ENCODE results near the gene REV3L. TPM values are rescaled to one million over a fixed set of nuclear protein-coding genes. Genes with fewer than 3 reads are reported as not detected.
"Not testable (repeated sequence)": the region's sequence is repeated elsewhere in the genome, so short reads cannot be mapped to it uniquely, and the experiment has no call there.

Gene REV3L
- total RNA-seq, 1 experiment from 2014 or later = 6.6 TPM

DNA sequence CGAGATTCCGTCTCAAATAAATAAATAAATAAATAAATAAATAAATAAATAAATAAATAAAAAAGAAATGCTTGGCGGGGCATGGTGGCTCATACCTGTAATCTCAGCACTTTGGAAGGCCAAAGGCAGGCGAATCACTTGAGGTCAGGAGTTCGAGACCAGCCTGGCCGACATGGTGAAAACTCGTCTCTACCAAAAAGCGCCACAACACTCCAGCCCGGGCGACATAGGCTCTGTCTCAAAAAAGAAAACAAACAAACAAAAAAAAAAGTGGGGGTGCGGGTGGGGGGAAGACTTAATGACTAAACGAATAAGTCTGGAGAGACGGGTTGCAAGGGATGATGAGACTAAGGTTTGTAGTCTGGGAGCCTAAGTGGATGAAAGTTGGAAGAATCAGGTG lies 225.0 kb downstream of the REV3L start:
- no peak for DNase-seq
- H3K9me3 ChIP-seq = no peaks in the 10 kb centered on the region
- H3K36me3 ChIP-seq = no peaks in the 10 kb centered on the region
- H3K27me3 ChIP-seq = no peaks in the 10 kb centered on the region
- H3K4me3 ChIP-seq = no peak overlapping the region

DNA sequence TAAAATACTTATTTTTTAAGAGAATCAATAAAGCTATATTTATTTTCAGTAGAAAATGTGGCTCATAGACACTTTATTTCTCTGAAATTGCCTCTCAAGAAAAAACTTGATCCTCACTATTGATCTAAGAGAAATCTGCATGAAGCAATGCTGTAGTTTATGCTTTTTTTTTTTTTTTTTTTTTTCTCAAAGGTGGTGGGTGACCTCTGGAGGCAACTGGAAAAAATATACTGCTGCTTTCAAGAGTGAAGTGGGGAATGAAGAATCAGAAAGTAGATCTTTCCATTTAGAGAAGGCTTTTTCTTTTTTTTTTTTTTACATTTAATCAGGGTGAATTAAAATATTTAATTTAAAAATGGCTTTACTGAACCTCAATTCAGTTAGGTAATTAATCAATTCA lies 226.4 kb downstream of the REV3L start:
- H3K4me3 ChIP-seq = no peak overlapping the region
- no peaks in the 10 kb centered on the region for H3K27me3 ChIP-seq
- no peak for DNase-seq
- H3K9me3 ChIP-seq = no peaks in the 10 kb centered on the region
- no peaks in the 10 kb centered on the region for H3K36me3 ChIP-seq

DNA sequence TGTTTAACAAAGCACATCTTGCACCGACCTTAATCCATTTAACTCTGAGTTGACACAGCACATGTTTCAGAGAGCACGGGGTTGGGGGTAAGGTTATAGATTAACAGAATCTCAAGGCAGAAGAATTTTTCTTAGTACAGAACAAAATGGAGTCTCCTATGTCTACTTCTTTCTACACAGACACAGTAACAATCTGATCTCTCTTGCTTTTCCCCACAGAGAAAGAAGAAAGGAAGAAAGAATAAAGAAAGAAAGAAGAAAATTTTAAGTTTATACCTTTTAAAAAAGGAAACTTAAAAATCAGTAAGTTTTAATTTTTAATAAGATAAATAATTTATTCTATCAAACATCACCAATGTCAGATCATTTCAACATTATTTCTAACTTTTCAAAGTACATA lies 227.2 kb downstream of the REV3L start:
- H3K27me3 ChIP-seq, H3K4me3 ChIP-seq, H3K9me3 ChIP-seq, H3K36me3 ChIP-seq, DNase-seq: not testable (repeated sequence)

DNA sequence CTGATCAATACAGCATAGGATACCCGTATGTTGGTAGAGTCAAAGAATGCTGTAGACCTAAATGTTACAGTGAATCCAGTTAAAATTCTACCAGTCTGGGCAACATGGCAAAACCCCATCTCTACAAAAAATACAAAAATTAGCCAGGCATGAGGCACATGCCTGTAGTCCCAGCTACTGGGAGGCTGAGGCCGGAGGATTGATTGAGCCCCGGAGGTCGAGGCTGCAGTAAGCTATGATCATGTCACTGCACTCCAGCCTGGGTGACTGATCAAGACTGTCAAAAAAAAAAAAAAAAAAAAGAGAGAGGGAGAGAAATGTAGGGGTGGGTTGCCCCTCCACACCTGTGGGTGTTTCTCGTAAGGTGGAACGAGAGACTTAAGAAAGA lies 228.2 kb downstream of the REV3L start:
- no peak for DNase-seq
- Histone ChIP-seq H3K4me3 (no peak overlapping the region), H3K27me3 (no peaks in the 10 kb centered on the region), H3K9me3 (no peaks in the 10 kb centered on the region), H3K36me3 (no peaks in the 10 kb centered on the region)

DNA sequence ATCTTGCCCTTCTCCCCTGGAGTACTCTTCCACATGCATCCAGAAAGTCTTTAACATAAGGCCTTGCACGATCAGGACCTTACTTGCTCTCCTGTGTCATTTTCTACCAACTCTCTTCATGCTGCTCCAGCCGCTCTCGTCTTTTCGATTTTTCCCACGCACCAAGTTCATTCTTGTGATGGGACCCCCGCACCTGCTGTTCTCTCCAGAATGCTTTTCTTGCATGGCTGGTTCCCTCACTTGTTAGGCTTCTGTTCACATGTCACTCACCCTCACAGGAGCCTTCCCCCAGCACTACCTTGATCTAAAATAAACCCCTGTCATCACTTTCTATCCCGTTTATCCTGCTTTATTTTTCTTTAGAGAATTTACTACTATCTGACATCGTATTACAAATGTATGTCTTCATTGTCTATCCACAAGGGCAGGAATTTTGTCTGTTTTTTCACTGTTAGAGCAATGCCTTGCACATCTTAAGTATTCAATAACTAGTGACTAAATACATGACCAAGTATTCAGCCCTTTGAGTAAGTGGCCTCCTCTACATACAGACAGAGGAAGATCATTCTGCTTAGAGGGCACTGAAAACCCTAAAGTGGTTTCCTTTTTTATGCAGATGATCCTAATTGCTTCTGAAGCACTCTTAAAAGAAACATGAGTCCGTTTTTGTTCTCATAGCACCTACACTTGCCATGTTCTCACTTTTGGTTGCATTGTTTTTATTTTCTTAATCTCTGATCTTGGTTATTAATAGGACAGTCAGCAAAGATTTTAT lies 228.8 kb downstream of the REV3L start:
- Histone ChIP-seq H3K27me3 (no peaks in the 10 kb centered on the region), H3K4me3 (no peak overlapping the region), H3K36me3 (no peaks in the 10 kb centered on the region), H3K9me3 (no peaks in the 10 kb centered on the region)
- no peak for DNase-seq

DNA sequence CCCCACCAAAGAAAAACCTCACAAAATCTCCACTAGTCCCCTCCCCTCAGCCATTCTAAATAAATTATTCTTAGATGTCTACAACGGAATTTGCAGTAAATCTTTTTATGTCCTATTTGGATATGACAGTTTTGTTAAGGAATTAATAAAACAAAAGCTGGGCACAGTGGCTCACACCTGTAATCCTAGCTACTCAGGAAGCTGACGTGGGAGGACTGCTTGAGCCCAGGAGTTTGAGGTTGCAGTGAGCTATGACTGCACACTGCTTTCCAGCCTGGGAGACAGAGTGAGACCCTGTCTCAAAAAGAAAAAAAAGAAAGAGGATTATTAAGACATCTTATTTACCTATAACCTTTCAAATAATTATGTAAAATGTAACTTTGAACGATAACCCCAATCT lies 230.3 kb downstream of the REV3L start:
- Histone ChIP-seq H3K27me3 (no peaks in the 10 kb centered on the region), H3K9me3 (no peaks in the 10 kb centered on the region), H3K4me3 (no peak overlapping the region), H3K36me3 (no peaks in the 10 kb centered on the region)
- DNase-seq = no peak

DNA sequence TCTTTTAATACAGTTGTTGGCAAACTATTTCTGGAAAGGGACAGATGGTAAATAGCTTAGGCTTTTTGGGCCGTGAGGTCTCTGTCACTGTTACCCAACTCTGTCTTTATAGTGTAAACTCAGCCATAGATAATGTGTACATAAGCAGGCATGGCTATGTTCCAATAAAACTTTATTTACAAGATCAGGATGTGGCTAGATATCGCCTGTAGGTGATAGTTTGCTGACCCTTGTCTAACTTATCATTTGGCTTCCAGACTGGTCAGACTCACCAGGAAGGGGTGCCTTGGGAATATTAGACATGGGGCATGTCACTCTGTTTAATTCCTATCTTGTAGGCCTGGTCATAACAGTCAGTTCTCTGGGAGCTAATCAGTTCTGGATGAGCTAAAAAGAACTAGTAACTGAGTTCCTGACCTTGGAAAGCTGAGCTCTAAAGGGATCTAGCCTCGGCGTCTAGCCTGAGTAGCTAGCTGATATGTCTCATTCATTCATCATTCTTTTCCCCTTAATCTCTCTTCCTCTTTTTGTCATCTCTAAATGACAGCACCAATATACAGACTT lies 232.1 kb downstream of the REV3L start:
- Histone ChIP-seq H3K27me3 (no peaks in the 10 kb centered on the region), H3K9me3 (no peaks in the 10 kb centered on the region), H3K4me3 (no peak overlapping the region), H3K36me3 (no peaks in the 10 kb centered on the region)
- no peak for DNase-seq

Other genes with a start within 250 kb of the REV3L start
- gene TRAF3IP2, start 122.7 kb upstream of the REV3L start, total RNA-seq (2014; rRNA removed; shearing (Covaris generic); ENCODE audit: low replicate concordance) = 12.6 and 20.3 TPM in 2 replicates